CD4-positive, alpha-beta T cell (primary cell): ENCODE data around the gene JAKMIP2. TPM values are rescaled to one million over a fixed set of nuclear protein-coding genes. Genes with fewer than 3 reads are reported as not detected.

ENCODE experiments used
- ATAC-seq: fragments of 200-7000 bp; cut with Tn5 transposase; one replicate; pipeline ENCODE4 v1.10.0; 2022; ENCODE audit warnings: mild to moderate bottlenecking; ENCODE audit not compliant: poor library complexity
- CTCF ChIA-PET: fragments of 350-600 bp; sonication (Branson Sonifier 250); formaldehyde crosslinking; loops from one replicate; lab custom pipeline; 2021; ENCODE audit warnings: antibody characterized with exemption, inconsistent platforms; lab: Charles Lee
- POLR2A ChIA-PET: fragments of 350-600 bp; sonication (Branson Sonifier 250); formaldehyde crosslinking; loops from one replicate; lab custom pipeline; 2021; ENCODE audit warnings: antibody characterized with exemption, inconsistent platforms; lab: Charles Lee
- DNase-seq, 14 experiments: peaks; one replicate each; pipeline ENCODE4 v3.0.0-alpha.2; 2013 to 2020; ENCODE audit warnings: mixed read lengths in 2 of 14
- H3K27ac ChIP-seq, 2 donors: one replicate each; pipeline versions ENCODE4 v1.5.1 to v1.7.0; 2013; ENCODE audit warnings: low read length in 2 of 2, low read depth in 1 of 2, mild to moderate bottlenecking in 1 of 2
- H3K27me3 ChIP-seq, 2 experiments: 1 replicate in 1 of 2; 2 replicates in 1 of 2; pipeline versions ENCODE4 v1.6.1 to v1.7.0; 2013; ENCODE audit warnings: low read length in 2 of 2, control low read depth in 1 of 2, mild to moderate bottlenecking in 1 of 2, moderate library complexity in 1 of 2; ENCODE audit not compliant: insufficient read depth in 2 of 2, control insufficient read depth in 1 of 2
- H3K36me3 ChIP-seq: one replicate; pipeline ENCODE4 v1.6.1; 2013; ENCODE audit warnings: low read length, control low read depth; ENCODE audit not compliant: insufficient read depth
- H3K4me1 ChIP-seq: one replicate; pipeline ENCODE4 v1.6.1; 2013; ENCODE audit warnings: low read length, control low read depth; ENCODE audit not compliant: insufficient read depth
- H3K4me3 ChIP-seq: one replicate; pipeline ENCODE4 v1.5.1; 2013; ENCODE audit warnings: mild to moderate bottlenecking, low read length, moderate library complexity
- H3K9me3 ChIP-seq, 2 experiments: 1 replicate in 1 of 2; 2 replicates in 1 of 2; pipeline versions ENCODE4 v1.6.1 to v1.7.0; 2013; ENCODE audit warnings: low read length in 2 of 2, mild to moderate bottlenecking in 2 of 2, control low read depth in 1 of 2, moderate library complexity in 1 of 2; ENCODE audit not compliant: control insufficient read depth in 1 of 2, insufficient read depth in 1 of 2
- H3K27ac Mint-ChIP-seq: one replicate; pipeline ENCODE4 v1.8.0; 2020; ENCODE audit warnings: mixed read lengths
- H3K27me3 Mint-ChIP-seq: one replicate; pipeline ENCODE4 v1.8.0; 2021; ENCODE audit warnings: mixed read lengths
- H3K36me3 Mint-ChIP-seq: one replicate; pipeline ENCODE4 v1.8.0; 2021; ENCODE audit warnings: low read depth, mixed read lengths
- H3K4me1 Mint-ChIP-seq: one replicate; pipeline ENCODE4 v1.8.0; 2021; ENCODE audit warnings: low read depth, mixed read lengths
- H3K4me3 Mint-ChIP-seq: one replicate; pipeline ENCODE4 v1.8.0; 2020; ENCODE audit warnings: mild to moderate bottlenecking, mixed read lengths
- H3K9me3 Mint-ChIP-seq: one replicate; pipeline ENCODE4 v1.8.0; 2020; ENCODE audit warnings: mixed read lengths
- intact Hi-C, 2 experiments: fragments of 100-400 bp; cut with DNase I in 1 of 2; cut with micrococcal nuclease in 1 of 2; formaldehyde crosslinking; loops; one replicate each; pipeline versions ENCODE4 v1.15.1 to v1.9.0; 2023 to 2025; cut with DNase I, micrococcal nuclease
- total RNA-seq, 174 experiments: library from RNA in 2 of 174; stranded (reverse) in 2 of 174; gene quantifications; one replicate each; pipeline ENCODE4 v1.2.3 and lab custom pipeline; 2021 to 2026
- TF ChIP-seq, protein P1 (sequence below): fragments of 200-600 bp; IDR thresholded peaks from one replicate; pipeline ENCODE4 v1.8.0; 2022; ENCODE audit warnings: antibody characterized with exemption, mild to moderate bottlenecking

Gene JAKMIP2
- total RNA-seq, 2 experiments from 2014 or later, result 0.74 to 1.3 TPM

DNA sequence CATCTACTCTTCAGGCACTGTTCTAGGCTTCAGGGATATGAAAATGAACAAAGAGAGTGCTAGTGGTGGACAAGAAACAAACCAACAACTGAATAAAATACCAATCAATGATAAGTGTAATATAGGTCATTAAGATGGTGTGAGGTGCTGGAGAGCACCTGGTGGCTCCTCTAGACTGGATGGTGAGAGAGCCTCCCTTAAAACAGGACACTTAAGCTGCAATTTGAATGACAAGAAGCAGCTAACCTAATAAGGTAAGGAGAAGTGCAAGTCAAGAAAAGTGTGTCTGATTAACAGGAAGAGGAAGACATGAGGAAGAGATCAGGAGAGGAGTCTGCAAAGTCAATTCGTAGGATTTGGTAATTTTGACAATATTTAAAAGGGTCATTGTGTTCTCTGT lies 23.1 kb downstream of the JAKMIP2 start:
- no peak overlapping the region for H3K27ac Mint-ChIP-seq
- H3K27me3 ChIP-seq, result no peaks in the 10 kb centered on the region
- DNase-seq (no peak), ATAC-seq (no peak)
- intact Hi-C loops, result no loop called here
- no peaks in the 10 kb centered on the region for H3K36me3 Mint-ChIP-seq
- no peaks in the 10 kb centered on the region for H3K9me3 Mint-ChIP-seq
- H3K27ac ChIP-seq, result no peak overlapping the region
- H3K4me3 ChIP-seq, result no peak overlapping the region
- CTCF ChIA-PET, result no interaction called here
- no peaks in the 10 kb centered on the region for H3K36me3 ChIP-seq
- POLR2A ChIA-PET, result no interaction called here
- TF ChIP-seq, protein P1, sequence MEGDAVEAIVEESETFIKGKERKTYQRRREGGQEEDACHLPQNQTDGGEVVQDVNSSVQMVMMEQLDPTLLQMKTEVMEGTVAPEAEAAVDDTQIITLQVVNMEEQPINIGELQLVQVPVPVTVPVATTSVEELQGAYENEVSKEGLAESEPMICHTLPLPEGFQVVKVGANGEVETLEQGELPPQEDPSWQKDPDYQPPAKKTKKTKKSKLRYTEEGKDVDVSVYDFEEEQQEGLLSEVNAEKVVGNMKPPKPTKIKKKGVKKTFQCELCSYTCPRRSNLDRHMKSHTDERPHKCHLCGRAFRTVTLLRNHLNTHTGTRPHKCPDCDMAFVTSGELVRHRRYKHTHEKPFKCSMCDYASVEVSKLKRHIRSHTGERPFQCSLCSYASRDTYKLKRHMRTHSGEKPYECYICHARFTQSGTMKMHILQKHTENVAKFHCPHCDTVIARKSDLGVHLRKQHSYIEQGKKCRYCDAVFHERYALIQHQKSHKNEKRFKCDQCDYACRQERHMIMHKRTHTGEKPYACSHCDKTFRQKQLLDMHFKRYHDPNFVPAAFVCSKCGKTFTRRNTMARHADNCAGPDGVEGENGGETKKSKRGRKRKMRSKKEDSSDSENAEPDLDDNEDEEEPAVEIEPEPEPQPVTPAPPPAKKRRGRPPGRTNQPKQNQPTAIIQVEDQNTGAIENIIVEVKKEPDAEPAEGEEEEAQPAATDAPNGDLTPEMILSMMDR, result no peak
- no peaks in the 10 kb centered on the region for H3K27me3 Mint-ChIP-seq
- no peak overlapping the region for H3K4me3 Mint-ChIP-seq
- H3K9me3 ChIP-seq, result no peaks in the 10 kb centered on the region
- no peaks in the 10 kb centered on the region for H3K4me1 Mint-ChIP-seq
- H3K4me1 ChIP-seq, result no peaks in the 10 kb centered on the region

DNA sequence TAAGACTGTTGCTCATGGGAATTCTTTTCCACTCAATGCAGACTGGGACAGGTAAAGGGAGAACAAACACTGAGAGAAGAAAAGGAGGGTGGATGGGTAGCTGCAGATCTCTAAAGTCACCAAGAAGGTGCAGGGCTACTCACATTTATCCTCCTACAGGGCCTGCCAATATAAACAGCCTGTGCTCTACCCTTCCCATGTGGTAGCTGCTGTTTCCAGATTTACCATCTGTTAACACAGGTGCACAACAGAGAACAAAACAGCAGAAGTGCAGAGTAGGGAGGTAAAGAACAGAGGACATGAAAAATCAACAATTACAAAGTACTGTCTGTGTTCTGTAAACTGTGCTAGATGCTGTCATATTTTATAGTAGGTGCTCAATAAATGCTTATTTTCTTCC lies 26.0 kb downstream of the JAKMIP2 start:
- Histone ChIP-seq H3K4me1 (no peaks in the 10 kb centered on the region), H3K4me3 (no peak overlapping the region), H3K9me3 (no peaks in the 10 kb centered on the region), H3K27ac (no peak overlapping the region), H3K36me3 (no peaks in the 10 kb centered on the region), H3K27me3 (no peaks in the 10 kb centered on the region)
- CTCF ChIA-PET, result no interaction called here
- Mint-ChIP-seq H3K36me3 (no peaks in the 10 kb centered on the region), H3K27ac (no peak overlapping the region), H3K4me1 (no peaks in the 10 kb centered on the region), H3K9me3 (no peaks in the 10 kb centered on the region), H3K27me3 (no peaks in the 10 kb centered on the region), H3K4me3 (no peak overlapping the region)
- intact Hi-C loops, result no loop called here
- no peak for ATAC-seq
- no peak for DNase-seq
- POLR2A ChIA-PET, result no interaction called here
- TF ChIP-seq, protein P1, result no peak

DNA sequence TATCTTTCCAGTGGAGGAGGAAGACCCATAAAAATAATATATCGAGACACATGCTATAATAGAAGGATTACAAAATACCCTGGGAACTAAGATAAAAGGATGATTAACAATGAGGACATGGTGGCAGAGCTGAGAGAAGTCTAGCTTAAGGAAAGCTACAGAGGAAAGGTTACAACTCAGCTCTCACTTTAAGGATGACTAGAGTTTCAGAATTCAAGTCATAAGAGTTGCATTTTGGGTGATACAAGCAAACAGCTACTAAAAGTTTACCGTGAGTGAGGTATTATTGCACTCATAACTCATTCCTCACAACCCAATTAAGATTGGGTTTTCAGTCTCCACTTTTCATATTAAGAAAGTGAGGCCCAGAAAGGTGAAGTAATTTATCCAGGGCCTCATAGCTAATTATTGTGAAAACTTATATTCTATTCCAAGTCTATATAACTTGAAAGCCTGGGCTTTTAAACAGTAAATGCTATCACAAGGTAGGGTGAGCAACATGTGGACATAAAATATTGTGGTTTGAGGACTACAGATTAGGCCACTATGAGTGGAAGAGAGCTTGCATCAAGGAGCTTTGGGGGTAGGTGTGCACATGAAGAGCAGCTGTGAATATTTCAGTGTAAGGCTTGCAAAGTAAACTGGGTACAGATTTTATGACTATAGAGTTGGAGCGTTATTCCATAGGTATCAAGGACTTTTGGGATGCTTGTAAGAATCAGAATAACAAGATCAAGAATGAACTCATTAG lies 28.0 kb downstream of the JAKMIP2 start:
- H3K36me3 ChIP-seq, result no peaks in the 10 kb centered on the region
- POLR2A ChIA-PET, result no interaction called here
- no peak overlapping the region for H3K4me3 ChIP-seq
- H3K9me3 Mint-ChIP-seq, result no peaks in the 10 kb centered on the region
- H3K36me3 Mint-ChIP-seq, result no peaks in the 10 kb centered on the region
- TF ChIP-seq, protein P1, result no peak
- no peaks in the 10 kb centered on the region for H3K4me1 ChIP-seq
- CTCF ChIA-PET, result no interaction called here
- intact Hi-C loops, result no loop called here
- H3K27ac Mint-ChIP-seq, result no peak overlapping the region
- H3K27ac ChIP-seq, result no peak overlapping the region
- ATAC-seq (no peak), DNase-seq (no peak)
- H3K9me3 ChIP-seq, result peaks cover 0 to 4% of the 10 kb centered on the region in 2 experiments
- H3K27me3 Mint-ChIP-seq, result no peaks in the 10 kb centered on the region
- H3K4me3 Mint-ChIP-seq, result no peak overlapping the region
- no peaks in the 10 kb centered on the region for H3K4me1 Mint-ChIP-seq
- no peaks in the 10 kb centered on the region for H3K27me3 ChIP-seq
